Nephron (organoid): Measurements from ENCODE around the gene RUNDC3A.
"Not testable (repeated sequence)": the region's sequence is repeated elsewhere in the genome, so short reads cannot be mapped to it uniquely, and the experiment has no call there.

Experiments
- H3K27ac Mint-ChIP-seq, 3 experiments: 2 replicates each; pipeline ENCODE4 v1.8.0; 2020; ENCODE audit warnings: mixed read lengths in 3 of 3, mild to moderate bottlenecking in 2 of 3, moderate library complexity in 1 of 3
- H3K27me3 Mint-ChIP-seq: 2 replicates; pipeline ENCODE4 v1.8.0; 2021; ENCODE audit warnings: low read depth, mild to moderate bottlenecking, moderate library complexity, mixed read lengths
- H3K36me3 Mint-ChIP-seq: 2 replicates; pipeline ENCODE4 v1.8.0; 2020; ENCODE audit warnings: low read depth, mixed read lengths
- H3K4me1 Mint-ChIP-seq: 2 replicates; pipeline ENCODE4 v1.8.0; 2020; ENCODE audit warnings: mixed read lengths
- H3K4me3 Mint-ChIP-seq, 3 experiments: 2 replicates each; pipeline ENCODE4 v1.8.0; 2020; ENCODE audit warnings: mild to moderate bottlenecking in 3 of 3, mixed read lengths in 3 of 3, moderate library complexity in 2 of 3
- H3K9me3 Mint-ChIP-seq: 2 replicates; pipeline ENCODE4 v1.8.0; 2020; ENCODE audit warnings: mixed read lengths
- TF ChIP-seq, protein P1 (sequence below), 3 experiments: fragments of 200-600 bp; sonication (generic); IDR thresholded peaks; one replicate each; pipeline ENCODE4 v1.5.0; 2021; ENCODE audit warnings: antibody characterized with exemption in 3 of 3; ENCODE audit not compliant: unreplicated experiment in 3 of 3

Gene RUNDC3A

DNA sequence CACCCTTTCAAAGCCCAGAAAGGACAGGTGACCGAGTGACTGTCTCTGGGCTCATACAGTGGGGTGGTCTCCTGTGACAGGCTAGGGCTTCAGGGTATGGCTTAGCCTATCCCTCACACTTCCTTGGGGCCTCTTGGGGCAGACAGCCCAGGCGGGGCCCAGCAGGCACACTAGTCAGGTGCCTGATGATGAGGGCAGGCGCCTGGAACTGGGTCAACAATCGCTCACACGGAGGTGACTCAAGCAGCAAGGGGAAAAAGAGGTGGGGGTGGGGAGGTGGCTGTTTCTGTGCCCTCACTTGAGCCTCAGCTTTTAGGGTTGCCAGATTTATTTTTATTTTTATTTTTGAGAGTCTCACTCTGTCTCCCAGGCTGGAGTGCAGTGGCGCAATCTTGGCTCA, 30.3 kb downstream of the RUNDC3A start:
- H3K9me3 Mint-ChIP-seq = no peaks in the 10 kb centered on the region
- H3K36me3 Mint-ChIP-seq = no peaks in the 10 kb centered on the region
- peak overlapping the region in 2 of 3 experiments; percentile 27 to 64 for H3K27ac Mint-ChIP-seq
- H3K4me1 Mint-ChIP-seq = peaks cover 30% of the 10 kb centered on the region
- TF ChIP-seq, protein P1, sequence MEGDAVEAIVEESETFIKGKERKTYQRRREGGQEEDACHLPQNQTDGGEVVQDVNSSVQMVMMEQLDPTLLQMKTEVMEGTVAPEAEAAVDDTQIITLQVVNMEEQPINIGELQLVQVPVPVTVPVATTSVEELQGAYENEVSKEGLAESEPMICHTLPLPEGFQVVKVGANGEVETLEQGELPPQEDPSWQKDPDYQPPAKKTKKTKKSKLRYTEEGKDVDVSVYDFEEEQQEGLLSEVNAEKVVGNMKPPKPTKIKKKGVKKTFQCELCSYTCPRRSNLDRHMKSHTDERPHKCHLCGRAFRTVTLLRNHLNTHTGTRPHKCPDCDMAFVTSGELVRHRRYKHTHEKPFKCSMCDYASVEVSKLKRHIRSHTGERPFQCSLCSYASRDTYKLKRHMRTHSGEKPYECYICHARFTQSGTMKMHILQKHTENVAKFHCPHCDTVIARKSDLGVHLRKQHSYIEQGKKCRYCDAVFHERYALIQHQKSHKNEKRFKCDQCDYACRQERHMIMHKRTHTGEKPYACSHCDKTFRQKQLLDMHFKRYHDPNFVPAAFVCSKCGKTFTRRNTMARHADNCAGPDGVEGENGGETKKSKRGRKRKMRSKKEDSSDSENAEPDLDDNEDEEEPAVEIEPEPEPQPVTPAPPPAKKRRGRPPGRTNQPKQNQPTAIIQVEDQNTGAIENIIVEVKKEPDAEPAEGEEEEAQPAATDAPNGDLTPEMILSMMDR (IDR thresholded peaks at IDR 0.05; ENCODE audit: unreplicated experiment in 3 of 3) = no peak
- peaks cover 14% of the 10 kb centered on the region for H3K27me3 Mint-ChIP-seq
- peak overlapping the region in 1 of 3 experiments; percentile 28 for H3K4me3 Mint-ChIP-seq

DNA sequence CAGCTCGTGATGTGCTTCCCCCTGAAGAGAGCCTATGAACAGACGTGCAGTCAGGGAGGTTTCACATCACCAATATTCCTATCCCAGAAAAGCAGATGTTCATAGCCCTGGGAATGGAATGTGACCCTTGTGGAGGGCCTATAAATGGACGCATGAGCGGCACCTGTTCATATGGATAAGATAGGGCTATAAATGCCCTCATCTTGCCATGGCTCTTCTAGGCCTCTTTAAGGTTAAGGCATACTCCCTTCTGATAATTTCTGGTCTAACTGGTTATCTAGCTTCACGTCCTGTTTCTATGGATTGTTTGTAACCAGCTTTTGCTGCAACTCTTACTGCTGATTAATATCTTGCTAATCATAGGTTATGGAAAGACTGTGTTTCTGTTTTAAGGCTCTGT, 32.2 kb downstream of the RUNDC3A start:
- not testable (repeated sequence) for H3K36me3 Mint-ChIP-seq, H3K9me3 Mint-ChIP-seq, H3K4me3 Mint-ChIP-seq
- Mint-ChIP-seq H3K27me3 (peaks cover 14% of the 10 kb centered on the region), H3K27ac (peak overlapping the region in 1 of 3 experiments; percentile 49), H3K4me1 (peaks cover 38% of the 10 kb centered on the region)

DNA sequence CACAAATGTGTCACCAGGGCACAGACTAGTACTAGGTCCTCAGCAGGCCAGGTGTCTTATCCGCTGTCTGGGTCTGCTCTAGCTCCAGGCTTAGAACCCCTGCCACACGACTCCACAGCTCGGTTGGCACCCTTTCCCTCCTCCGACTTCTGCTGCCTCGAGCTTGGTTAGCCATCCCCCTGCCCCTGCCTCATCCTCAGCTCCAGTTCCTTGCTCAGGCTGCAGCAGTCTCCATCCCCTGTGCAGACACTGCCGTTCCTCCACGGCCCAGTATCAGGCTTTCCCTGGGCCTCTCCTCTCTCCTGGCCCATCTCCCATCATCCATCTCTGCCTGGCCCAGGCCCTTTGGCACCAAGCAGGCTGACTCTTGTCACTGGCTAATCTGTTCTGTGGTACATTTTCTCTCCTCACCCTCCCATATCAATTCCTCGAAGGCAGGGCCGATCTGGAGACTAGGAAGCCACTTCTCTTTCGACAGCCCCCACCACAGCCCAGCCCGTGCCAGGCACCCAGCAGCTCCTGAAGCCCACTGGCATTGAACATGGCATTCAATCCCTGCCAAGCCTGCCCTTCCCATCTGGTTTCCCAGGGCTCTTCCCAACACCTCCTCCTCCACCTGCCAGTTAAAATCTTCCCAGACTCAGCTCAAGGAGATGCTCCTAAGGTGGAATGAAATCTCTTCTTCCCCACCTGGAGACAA, 35.3 kb downstream of the RUNDC3A start:
- H3K27me3 Mint-ChIP-seq = peaks cover 14% of the 10 kb centered on the region
- H3K9me3 Mint-ChIP-seq = no peaks in the 10 kb centered on the region
- peaks cover 22% of the 10 kb centered on the region for H3K4me1 Mint-ChIP-seq
- H3K4me3 Mint-ChIP-seq = peak overlapping the region in 1 of 3 experiments; percentile 21
- no peaks in the 10 kb centered on the region for H3K36me3 Mint-ChIP-seq
- TF ChIP-seq, protein P1 (IDR thresholded peaks at IDR 0.05; ENCODE audit: unreplicated experiment in 3 of 3) = no peak
- H3K27ac Mint-ChIP-seq = peak overlapping the region in 2 of 3 experiments; percentile 40 to 83

DNA sequence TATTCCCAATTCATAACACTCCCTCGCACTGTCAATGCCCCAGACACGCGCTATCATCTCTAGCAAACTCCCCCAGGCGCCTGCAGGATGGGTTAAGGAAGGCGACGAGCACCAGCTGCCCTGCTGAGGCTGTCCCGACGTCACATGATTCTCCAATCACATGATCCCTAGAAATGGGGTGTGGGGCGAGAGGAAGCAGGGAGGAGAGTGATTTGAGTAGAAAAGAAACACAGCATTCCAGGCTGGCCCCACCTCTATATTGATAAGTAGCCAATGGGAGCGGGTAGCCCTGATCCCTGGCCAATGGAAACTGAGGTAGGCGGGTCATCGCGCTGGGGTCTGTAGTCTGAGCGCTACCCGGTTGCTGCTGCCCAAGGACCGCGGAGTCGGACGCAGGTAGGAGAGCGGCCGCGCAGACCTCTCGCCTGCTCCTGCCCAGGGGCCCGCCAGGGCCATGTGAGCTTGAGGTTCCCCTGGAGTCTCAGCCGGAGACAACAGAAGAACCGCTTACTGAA, 36.6 kb downstream of the RUNDC3A start, which contains the start of gene GRN:
TSS of gene GRN (plus strand) at position 364 of the 515 bp plus-strand sequence. CDS start 3,863 bp downstream, outside the sequence.
- peak within 1 kb of the TSS; percentile 83 to 92 (median 87) for H3K27ac Mint-ChIP-seq
- peaks cover 14% of the 10 kb centered on the region for H3K27me3 Mint-ChIP-seq
- H3K36me3 Mint-ChIP-seq = no peaks in the 10 kb centered on the region
- peaks cover 21% of the 10 kb centered on the region for H3K4me1 Mint-ChIP-seq
- H3K9me3 Mint-ChIP-seq = no peaks in the 10 kb centered on the region
- H3K4me3 Mint-ChIP-seq = peak within 1 kb of the TSS; percentile 91 to 97 (median 96)
- TF ChIP-seq, protein P1 (IDR thresholded peaks at IDR 0.05; ENCODE audit: unreplicated experiment in 3 of 3) = no peak

DNA sequence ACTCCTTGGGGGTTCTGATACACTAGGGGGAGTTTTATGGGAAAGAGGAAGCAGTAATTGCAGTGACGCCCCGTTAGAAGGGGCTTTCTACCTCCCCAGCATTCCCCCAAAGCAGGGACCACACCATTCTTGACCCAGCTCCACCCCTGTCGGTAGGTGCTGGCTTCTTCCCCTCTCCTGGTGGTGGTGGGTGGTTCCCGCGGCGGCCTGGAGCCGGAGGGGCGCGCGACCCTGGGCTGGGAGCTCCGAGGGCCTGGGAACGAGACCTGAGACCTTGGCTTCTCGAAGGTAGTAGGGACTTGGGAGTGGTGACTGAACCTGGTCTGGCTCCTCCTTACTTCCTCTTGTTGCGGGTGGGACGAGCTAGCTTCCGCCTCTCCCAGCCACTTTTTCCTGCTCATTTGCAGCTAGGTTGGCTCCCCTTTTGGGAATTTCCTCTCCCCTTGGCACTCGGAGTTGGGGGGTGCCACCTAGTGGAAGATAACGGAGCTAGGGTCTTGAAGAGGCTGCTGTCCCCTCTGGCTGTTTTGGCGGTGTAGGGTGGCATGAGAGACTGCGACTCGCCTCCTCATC, 37.1 kb downstream of the RUNDC3A start:
- Mint-ChIP-seq H3K4me1 (peaks cover 16% of the 10 kb centered on the region), H3K27ac (peak overlapping the region; percentile 83 to 92 (median 87)), H3K9me3 (no peaks in the 10 kb centered on the region), H3K27me3 (peaks cover 14% of the 10 kb centered on the region), H3K4me3 (peak overlapping the region; percentile 91 to 97 (median 96)), H3K36me3 (no peaks in the 10 kb centered on the region)
- TF ChIP-seq, protein P1 (IDR thresholded peaks at IDR 0.05; ENCODE audit: unreplicated experiment in 3 of 3) = peak; percentile 46 to 51 (median 47)

DNA sequence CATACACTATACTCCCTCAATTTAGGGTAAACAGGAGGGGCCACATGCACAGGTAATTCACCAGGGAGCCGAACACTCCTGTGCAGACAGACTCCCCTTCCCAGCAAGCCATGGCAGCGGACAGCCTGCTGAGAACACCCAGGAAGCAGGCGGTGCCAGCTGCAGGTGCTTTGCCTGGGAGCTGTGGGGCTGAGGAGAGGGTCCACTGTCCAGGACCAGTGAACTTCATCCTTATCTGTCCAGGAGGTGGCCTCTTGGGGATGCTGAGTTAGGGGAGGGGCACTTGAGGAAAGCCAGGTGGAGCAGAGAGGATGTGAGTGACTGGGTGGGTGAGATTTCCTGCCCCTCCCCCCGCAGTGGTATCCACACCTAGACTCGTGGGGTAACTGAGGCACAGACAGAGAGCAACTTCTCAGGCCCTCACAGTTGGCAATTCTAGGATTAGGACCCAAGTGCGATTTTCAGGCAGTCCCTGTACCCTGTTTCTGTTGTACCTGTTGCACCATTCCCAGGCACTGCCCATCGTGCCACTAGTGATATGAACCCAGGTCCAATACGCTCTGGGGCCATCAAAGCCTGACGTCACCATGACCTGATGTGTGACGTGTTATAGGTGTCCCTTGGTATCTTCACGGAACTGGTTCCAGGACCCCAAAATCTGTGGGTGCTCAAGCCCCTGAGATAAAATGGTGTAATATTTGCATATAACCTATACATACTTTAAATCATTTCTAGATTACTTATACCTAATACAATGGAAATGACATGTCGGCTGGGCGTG, 37.9 kb downstream of the RUNDC3A start:
- H3K4me1 Mint-ChIP-seq = peaks cover 9% of the 10 kb centered on the region
- peaks cover 14% of the 10 kb centered on the region for H3K27me3 Mint-ChIP-seq
- peak overlapping the region; percentile 91 to 97 (median 96) for H3K4me3 Mint-ChIP-seq
- H3K27ac Mint-ChIP-seq = peak overlapping the region in 1 of 3 experiments; percentile 92
- H3K36me3 Mint-ChIP-seq = no peaks in the 10 kb centered on the region
- no peaks in the 10 kb centered on the region for H3K9me3 Mint-ChIP-seq
- TF ChIP-seq, protein P1 (IDR thresholded peaks at IDR 0.05; ENCODE audit: unreplicated experiment in 3 of 3) = no peak

DNA sequence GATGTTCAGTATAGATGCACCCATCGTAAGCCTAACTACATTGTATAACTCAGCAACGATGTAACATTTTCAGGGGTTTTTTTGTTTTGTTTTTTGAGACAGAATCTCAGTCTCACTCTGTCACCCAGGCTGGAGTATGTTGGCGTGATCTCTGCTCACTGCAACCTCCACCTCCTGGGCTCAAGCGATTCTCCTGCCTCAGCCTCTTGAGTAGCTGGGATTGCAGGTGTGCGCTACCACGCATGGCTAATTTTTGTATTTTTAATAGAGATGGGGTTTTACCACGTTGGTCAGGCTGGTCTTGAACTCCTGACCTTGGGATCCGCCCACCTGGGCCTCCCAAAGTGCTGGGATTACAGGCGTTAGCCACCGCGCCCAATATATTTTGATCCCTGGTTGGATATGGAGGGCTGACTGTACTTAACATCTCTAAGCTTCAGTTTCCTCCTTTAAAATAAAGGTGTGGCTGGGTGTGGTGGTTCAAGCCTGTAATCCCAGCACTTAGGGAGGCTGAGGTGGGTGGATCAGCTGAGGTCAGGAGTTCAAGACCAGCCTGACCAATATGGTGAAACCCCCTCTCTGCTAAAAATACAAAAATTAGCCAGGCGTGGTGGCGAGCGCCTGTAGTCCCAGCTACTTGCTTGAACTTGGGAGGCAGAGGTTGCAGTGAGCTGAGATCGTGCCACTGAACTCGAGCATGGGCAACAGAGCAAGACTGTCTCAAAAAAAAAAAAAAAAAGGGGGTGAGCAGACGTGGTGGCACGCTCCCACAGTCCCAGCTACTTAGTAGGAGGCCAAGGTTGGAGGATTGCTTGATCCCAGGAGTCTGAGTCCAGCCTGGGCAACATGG, 39.0 kb downstream of the RUNDC3A start:
- not testable (repeated sequence) for H3K9me3 Mint-ChIP-seq, H3K4me1 Mint-ChIP-seq

More for the DNA sequence above, 39.0 kb downstream of the RUNDC3A start:
- Mint-ChIP-seq H3K27me3 (peaks cover 14% of the 10 kb centered on the region), H3K4me3 (peak overlapping the region; percentile 47 to 97 (median 52))
- H3K27ac Mint-ChIP-seq, H3K36me3 Mint-ChIP-seq: not testable (repeated sequence)
